ENCODE data around the gene DRD4. TPM values are rescaled to one million over a fixed set of nuclear protein-coding genes. Genes with fewer than 3 reads are reported as not detected.
A peak's percentile ranks its signal among the peaks of the same experiment; 100 is the strongest.

DRD4 gene
- total and polyA plus RNA-seq, 2 of the 13 experiments (the other 11 are each of a cell fraction or from before 2014, with no cell fraction given): 0.09 to 0.13 TPM

- TF ChIP-seq DMTF1 (CRISPR knock-in tag; IDR thresholded peaks at IDR 0.05): no peak
- peak; percentile 5 for TF ChIP-seq RBM22 (optimal IDR thresholded peaks at IDR 0.05; ENCODE audit: low read length)
- no peak for TF ChIP-seq ATAD3A (CRISPR knock-in tag; IDR thresholded peaks at IDR 0.05)
- TF ChIP-seq ZBTB7A (CRISPR knock-in tag; IDR thresholded peaks at IDR 0.05): peak; percentile 77; the same call in 1 of the 2 replicates
- no peak for TF ChIP-seq ERF (CRISPR knock-in tag; IDR thresholded peaks at IDR 0.05)
- TF ChIP-seq KDM4B (CRISPR knock-in tag; IDR thresholded peaks at IDR 0.05): no peak
- TF ChIP-seq YEATS2 (CRISPR knock-in tag; IDR thresholded peaks at IDR 0.05; ENCODE audit: borderline replicate concordance): no peak
- no peak for TF ChIP-seq PRMT3 (CRISPR knock-in tag; IDR thresholded peaks at IDR 0.05; ENCODE audit: borderline replicate concordance, low read depth)
- TF ChIP-seq, protein P1, sequence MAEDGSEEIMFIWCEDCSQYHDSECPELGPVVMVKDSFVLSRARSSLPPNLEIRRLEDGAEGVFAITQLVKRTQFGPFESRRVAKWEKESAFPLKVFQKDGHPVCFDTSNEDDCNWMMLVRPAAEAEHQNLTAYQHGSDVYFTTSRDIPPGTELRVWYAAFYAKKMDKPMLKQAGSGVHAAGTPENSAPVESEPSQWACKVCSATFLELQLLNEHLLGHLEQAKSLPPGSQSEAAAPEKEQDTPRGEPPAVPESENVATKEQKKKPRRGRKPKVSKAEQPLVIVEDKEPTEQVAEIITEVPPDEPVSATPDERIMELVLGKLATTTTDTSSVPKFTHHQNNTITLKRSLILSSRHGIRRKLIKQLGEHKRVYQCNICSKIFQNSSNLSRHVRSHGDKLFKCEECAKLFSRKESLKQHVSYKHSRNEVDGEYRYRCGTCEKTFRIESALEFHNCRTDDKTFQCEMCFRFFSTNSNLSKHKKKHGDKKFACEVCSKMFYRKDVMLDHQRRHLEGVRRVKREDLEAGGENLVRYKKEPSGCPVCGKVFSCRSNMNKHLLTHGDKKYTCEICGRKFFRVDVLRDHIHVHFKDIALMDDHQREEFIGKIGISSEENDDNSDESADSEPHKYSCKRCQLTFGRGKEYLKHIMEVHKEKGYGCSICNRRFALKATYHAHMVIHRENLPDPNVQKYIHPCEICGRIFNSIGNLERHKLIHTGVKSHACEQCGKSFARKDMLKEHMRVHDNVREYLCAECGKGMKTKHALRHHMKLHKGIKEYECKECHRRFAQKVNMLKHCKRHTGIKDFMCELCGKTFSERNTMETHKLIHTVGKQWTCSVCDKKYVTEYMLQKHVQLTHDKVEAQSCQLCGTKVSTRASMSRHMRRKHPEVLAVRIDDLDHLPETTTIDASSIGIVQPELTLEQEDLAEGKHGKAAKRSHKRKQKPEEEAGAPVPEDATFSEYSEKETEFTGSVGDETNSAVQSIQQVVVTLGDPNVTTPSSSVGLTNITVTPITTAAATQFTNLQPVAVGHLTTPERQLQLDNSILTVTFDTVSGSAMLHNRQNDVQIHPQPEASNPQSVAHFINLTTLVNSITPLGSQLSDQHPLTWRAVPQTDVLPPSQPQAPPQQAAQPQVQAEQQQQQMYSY (CRISPR knock-in tag; IDR thresholded peaks at IDR 0.05): no peak
- peak; percentile 99 for TF ChIP-seq AKAP8 (CRISPR knock-in tag; IDR thresholded peaks at IDR 0.05)
- no peak for TF ChIP-seq THAP11 (CRISPR knock-in tag; IDR thresholded peaks at IDR 0.05)
- TF ChIP-seq ZNF749 (CRISPR knock-in tag; IDR thresholded peaks at IDR 0.05; ENCODE audit: borderline replicate concordance): 0 out of 2 replicates have a peak, but pooled peaks have one; percentile 31
- no peak for TF ChIP-seq NFRKB (IDR thresholded peaks at IDR 0.05)
- no peak for TF ChIP-seq JDP2 (CRISPR knock-in tag; IDR thresholded peaks at IDR 0.05; ENCODE audit: borderline replicate concordance)
- TF ChIP-seq ZNF3 (CRISPR knock-in tag; IDR thresholded peaks at IDR 0.05): no peak
- TF ChIP-seq ZNF17 (CRISPR knock-in tag; IDR thresholded peaks at IDR 0.05): no peak
- TF ChIP-seq ASH2L (IDR thresholded peaks at IDR 0.05; ENCODE audit: insufficient read length, low read depth, low read length): no peak
- TF ChIP-seq RFXAP (CRISPR knock-in tag; IDR thresholded peaks at IDR 0.05; ENCODE audit: borderline replicate concordance): no peak
- peak; percentile 10 for TF ChIP-seq HNRNPK (IDR thresholded peaks at IDR 0.05; ENCODE audit: low read depth, low read length, poor library complexity, severe bottlenecking)
Measured at GRCh38 chr11:624705-625635, 12.1 kb upstream of the DRD4 start, which contains the start of gene CDHR5 (continued).

Measured in HepG2 (cell line).